GM23338 (cell line): ENCODE measurements around the gene ASGR1. TPM values are rescaled to one million over a fixed set of nuclear protein-coding genes. Genes with fewer than 3 reads are reported as not detected.

Source experiments
- ATAC-seq: fragments of 200-7000 bp; cut with Tn5 transposase; 3 replicates; pipeline ENCODE4 v1.9.1; 2020
- DNase-seq: peaks from one replicate; pipeline ENCODE4 v3.0.0-alpha.2; 2015; ENCODE audit warnings: low spot score
- H2AFZ ChIP-seq: fragments of 200-600 bp; sonication (generic); 2 replicates; pipeline ENCODE4 v1.8.0; 2016; ENCODE audit warnings: antibody characterized with exemption, mild to moderate bottlenecking, moderate library complexity
- H3F3A ChIP-seq: fragments of 200-600 bp; sonication (generic); replicated peaks from 2 replicates; pipeline ENCODE4 v1.8.0; 2017; ENCODE audit warnings: antibody characterized with exemption, mixed run types, low read depth
- H3K27ac ChIP-seq: fragments of 200-600 bp; sonication (generic); 2 replicates; pipeline ENCODE4 v1.6.1; 2016; ENCODE audit warnings: low read depth
- H3K27me3 ChIP-seq: fragments of 200-600 bp; sonication (generic); 2 replicates; pipeline ENCODE4 v1.8.0; 2016; ENCODE audit warnings: mild to moderate bottlenecking, mixed run types, moderate library complexity; ENCODE audit not compliant: insufficient read depth
- H3K36me3 ChIP-seq: fragments of 200-600 bp; sonication (generic); 2 replicates; pipeline ENCODE4 v1.8.0; 2016; ENCODE audit warnings: mild to moderate bottlenecking; ENCODE audit not compliant: insufficient read depth
- H3K4me1 ChIP-seq: fragments of 200-600 bp; sonication (generic); 2 replicates; pipeline ENCODE4 v1.8.0; 2016; ENCODE audit warnings: mild to moderate bottlenecking, moderate library complexity; ENCODE audit not compliant: insufficient read depth
- H3K4me2 ChIP-seq: fragments of 200-600 bp; sonication (generic); 2 replicates; pipeline ENCODE4 v1.7.1; 2017; ENCODE audit warnings: mixed run types
- H3K4me3 ChIP-seq: fragments of 200-600 bp; sonication (generic); 2 replicates; pipeline ENCODE4 v1.6.1; 2016; ENCODE audit warnings: mixed run types
- H3K79me2 ChIP-seq: fragments of 200-600 bp; sonication (generic); replicated peaks from 2 replicates; pipeline ENCODE4 v1.8.0; 2017; ENCODE audit warnings: mild to moderate bottlenecking; ENCODE audit not compliant: insufficient read depth
- H3K9me2 ChIP-seq: fragments of 200-600 bp; sonication (generic); 2 replicates; pipeline ENCODE4 v1.8.0; 2017; ENCODE audit not compliant: insufficient read depth
- H4K20me1 ChIP-seq: fragments of 200-600 bp; sonication (generic); replicated peaks from 2 replicates; pipeline ENCODE4 v1.8.0; 2017; ENCODE audit warnings: mild to moderate bottlenecking; ENCODE audit not compliant: insufficient read depth
- H3K27ac Mint-ChIP-seq: 2 replicates; pipeline ENCODE4 v1.8.0; 2020; ENCODE audit warnings: inconsistent platforms, mild to moderate bottlenecking, moderate library complexity, mixed read lengths
- H3K27me3 Mint-ChIP-seq: 3 replicates; pipeline ENCODE4 v1.8.0; 2022; ENCODE audit warnings: low read depth, mild to moderate bottlenecking, moderate library complexity, mixed read lengths, inconsistent platforms; ENCODE audit not compliant: insufficient read depth, poor library complexity
- H3K36me3 Mint-ChIP-seq: 3 replicates; pipeline ENCODE4 v1.8.0; 2021; ENCODE audit warnings: low read depth, mild to moderate bottlenecking, inconsistent platforms, moderate library complexity, mixed read lengths
- H3K4me1 Mint-ChIP-seq: 3 replicates; pipeline ENCODE4 v1.8.0; 2020; ENCODE audit warnings: mild to moderate bottlenecking, inconsistent platforms, mixed read lengths
- H3K4me3 Mint-ChIP-seq: 3 replicates; pipeline ENCODE4 v1.8.0; 2021; ENCODE audit warnings: moderate library complexity, mild to moderate bottlenecking, inconsistent platforms, mixed read lengths
- H3K9me3 Mint-ChIP-seq: 3 replicates; pipeline ENCODE4 v1.8.0; 2020; ENCODE audit warnings: moderate library complexity, mild to moderate bottlenecking, inconsistent platforms, mixed read lengths
- CREB1 ChIP-seq: fragments of 250-450 bp; sonication (Bioruptor Pico); IDR thresholded peaks from 2 replicates; pipeline ENCODE4 v1.5.0; 2020; ENCODE audit warnings: low read depth, mild to moderate bottlenecking, moderate library complexity
- EZH2 ChIP-seq: fragments of 200-600 bp; sonication (generic); IDR thresholded peaks from one replicate; pipeline ENCODE4 v1.8.0; 2017; ENCODE audit warnings: antibody characterized with exemption, mild to moderate bottlenecking, low read depth; ENCODE audit not compliant: unreplicated experiment
- EZH2phosphoT487 ChIP-seq: fragments of 200-600 bp; sonication (generic); IDR thresholded peaks from one replicate; pipeline ENCODE4 v1.8.1; 2018; ENCODE audit warnings: antibody characterized with exemption; ENCODE audit not compliant: unreplicated experiment
- JUNB ChIP-seq: IDR thresholded peaks from one replicate; pipeline ENCODE4 v1.6.1; 2016; ENCODE audit warnings: antibody characterized with exemption; ENCODE audit not compliant: unreplicated experiment
- NANOG ChIP-seq: IDR thresholded peaks from 2 replicates; pipeline ENCODE4 v1.6.1; 2016; ENCODE audit warnings: antibody characterized with exemption, borderline replicate concordance
- POLR2AphosphoS5 ChIP-seq: IDR thresholded peaks from 2 replicates; pipeline ENCODE4 v1.6.1; 2016; ENCODE audit warnings: antibody characterized with exemption, low read depth
- STAT1 ChIP-seq: IDR thresholded peaks from one replicate; pipeline ENCODE4 v1.6.1; 2016; ENCODE audit warnings: antibody characterized with exemption; ENCODE audit not compliant: unreplicated experiment
- ZNF114 ChIP-seq: fragments of 250-450 bp; sonication (Bioruptor Pico); IDR thresholded peaks from 2 replicates; pipeline ENCODE4 v1.5.0; 2020; ENCODE audit warnings: mild to moderate bottlenecking, moderate library complexity
- ZNF331 ChIP-seq: fragments of 250-450 bp; sonication (Bioruptor Pico); IDR thresholded peaks from 2 replicates; pipeline ENCODE4 v1.5.0; 2020; ENCODE audit warnings: low read depth, mild to moderate bottlenecking, moderate library complexity
- polyA plus RNA-seq: library from polyadenylated mRNA; unstranded; fragments of >200 nt; fragmentation: Nextera tagmentation; extraction: Ambion mirVana; gene quantifications from 2 replicates; pipeline ENCODE4 v1.2.1, GENCODE V29; 2016
- total RNA-seq: library from RNA; depleted of rRNA; stranded (reverse); fragments of >200 nt; shearing (Covaris generic); gene quantifications from 2 replicates; pipeline ENCODE4 v1.2.3, GENCODE V29; 2014
- TF ChIP-seq, protein P1 (sequence below): IDR thresholded peaks from one replicate; pipeline ENCODE4 v1.6.1; 2018; ENCODE audit warnings: antibody characterized with exemption; ENCODE audit not compliant: unreplicated experiment
- TF ChIP-seq, protein P2 (sequence below), 2 experiments: fragments of 200-600 bp in 1 of 2; sonication (generic) in 1 of 2; conservative IDR thresholded peaks; 2 replicates each; pipeline versions ENCODE4 v1.5.1 to v1.6.1; 2016 to 2017; ENCODE audit warnings: antibody characterized with exemption in 2 of 2, low read depth in 2 of 2, mild to moderate bottlenecking in 2 of 2, moderate library complexity in 1 of 2
- TF ChIP-seq, protein P3 (sequence below): IDR thresholded peaks from 2 replicates; pipeline ENCODE4 v1.6.1; 2016; ENCODE audit warnings: antibody characterized with exemption
- TF ChIP-seq, protein P4 (sequence below): fragments of 250-450 bp; sonication (Bioruptor Pico); IDR thresholded peaks from 2 replicates; pipeline ENCODE4 v1.5.0; 2020; ENCODE audit warnings: mild to moderate bottlenecking, moderate library complexity

ASGR1 gene
- total and polyA plus RNA-seq, 2 experiments from 2014 or later, result 8.3 to 9.0 TPM

DNA sequence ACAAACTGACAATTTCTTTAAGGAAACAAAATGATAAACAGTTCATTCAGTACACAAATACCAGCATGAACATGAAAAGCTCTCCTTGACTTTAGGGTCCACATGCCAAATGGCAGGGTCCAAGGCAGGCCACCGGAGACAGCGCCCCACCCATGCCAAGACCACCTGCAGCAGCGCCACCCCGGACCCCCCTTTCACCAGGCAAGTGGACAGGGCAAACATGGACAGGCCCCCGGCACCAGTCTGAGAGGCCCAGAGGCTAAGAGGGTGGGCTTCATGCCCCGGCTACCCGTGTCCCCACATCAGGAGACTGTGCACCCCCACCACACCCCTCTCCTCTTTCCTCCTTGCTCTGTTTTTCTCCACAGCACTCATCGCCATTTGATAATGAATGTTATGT lies 49.9 kb downstream of the ASGR1 start:
- no peaks in the 10 kb centered on the region for H3K9me3 Mint-ChIP-seq
- H3K27ac Mint-ChIP-seq, result peak overlapping the region; percentile 72

More for the DNA sequence above, 49.9 kb downstream of the ASGR1 start:
- no peak overlapping the region for H3K4me3 ChIP-seq
- H3K79me2 ChIP-seq, result no peaks in the 10 kb centered on the region
- H3K36me3 ChIP-seq, result no peaks in the 10 kb centered on the region
- no peak for ATAC-seq
- H3K27me3 ChIP-seq, result peaks cover 9% of the 10 kb centered on the region
- no peaks in the 10 kb centered on the region for H3K9me2 ChIP-seq
- H3K4me2 ChIP-seq, result peak overlapping the region; percentile 69; the same call in 1 of the 2 replicates
- no peak for DNase-seq
- no peaks in the 10 kb centered on the region for H4K20me1 ChIP-seq
- H3K4me1 Mint-ChIP-seq, result peaks cover 52% of the 10 kb centered on the region
- H3K27me3 Mint-ChIP-seq, result peaks cover 21% of the 10 kb centered on the region
- H3K27ac ChIP-seq, result no peak overlapping the region
- TF ChIP-seq ZNF331 (CRISPR knock-in tag) (no peak), NANOG (no peak), CREB1 (no peak), EZH2 (no peak), ZNF114 (CRISPR knock-in tag) (no peak), POLR2AphosphoS5 (no peak), STAT1 (no peak), JUNB (no peak), EZH2phosphoT487 (no peak)
- TF ChIP-seq, protein P1, sequence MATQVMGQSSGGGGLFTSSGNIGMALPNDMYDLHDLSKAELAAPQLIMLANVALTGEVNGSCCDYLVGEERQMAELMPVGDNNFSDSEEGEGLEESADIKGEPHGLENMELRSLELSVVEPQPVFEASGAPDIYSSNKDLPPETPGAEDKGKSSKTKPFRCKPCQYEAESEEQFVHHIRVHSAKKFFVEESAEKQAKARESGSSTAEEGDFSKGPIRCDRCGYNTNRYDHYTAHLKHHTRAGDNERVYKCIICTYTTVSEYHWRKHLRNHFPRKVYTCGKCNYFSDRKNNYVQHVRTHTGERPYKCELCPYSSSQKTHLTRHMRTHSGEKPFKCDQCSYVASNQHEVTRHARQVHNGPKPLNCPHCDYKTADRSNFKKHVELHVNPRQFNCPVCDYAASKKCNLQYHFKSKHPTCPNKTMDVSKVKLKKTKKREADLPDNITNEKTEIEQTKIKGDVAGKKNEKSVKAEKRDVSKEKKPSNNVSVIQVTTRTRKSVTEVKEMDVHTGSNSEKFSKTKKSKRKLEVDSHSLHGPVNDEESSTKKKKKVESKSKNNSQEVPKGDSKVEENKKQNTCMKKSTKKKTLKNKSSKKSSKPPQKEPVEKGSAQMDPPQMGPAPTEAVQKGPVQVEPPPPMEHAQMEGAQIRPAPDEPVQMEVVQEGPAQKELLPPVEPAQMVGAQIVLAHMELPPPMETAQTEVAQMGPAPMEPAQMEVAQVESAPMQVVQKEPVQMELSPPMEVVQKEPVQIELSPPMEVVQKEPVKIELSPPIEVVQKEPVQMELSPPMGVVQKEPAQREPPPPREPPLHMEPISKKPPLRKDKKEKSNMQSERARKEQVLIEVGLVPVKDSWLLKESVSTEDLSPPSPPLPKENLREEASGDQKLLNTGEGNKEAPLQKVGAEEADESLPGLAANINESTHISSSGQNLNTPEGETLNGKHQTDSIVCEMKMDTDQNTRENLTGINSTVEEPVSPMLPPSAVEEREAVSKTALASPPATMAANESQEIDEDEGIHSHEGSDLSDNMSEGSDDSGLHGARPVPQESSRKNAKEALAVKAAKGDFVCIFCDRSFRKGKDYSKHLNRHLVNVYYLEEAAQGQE, result no peak
- TF ChIP-seq, protein P2, sequence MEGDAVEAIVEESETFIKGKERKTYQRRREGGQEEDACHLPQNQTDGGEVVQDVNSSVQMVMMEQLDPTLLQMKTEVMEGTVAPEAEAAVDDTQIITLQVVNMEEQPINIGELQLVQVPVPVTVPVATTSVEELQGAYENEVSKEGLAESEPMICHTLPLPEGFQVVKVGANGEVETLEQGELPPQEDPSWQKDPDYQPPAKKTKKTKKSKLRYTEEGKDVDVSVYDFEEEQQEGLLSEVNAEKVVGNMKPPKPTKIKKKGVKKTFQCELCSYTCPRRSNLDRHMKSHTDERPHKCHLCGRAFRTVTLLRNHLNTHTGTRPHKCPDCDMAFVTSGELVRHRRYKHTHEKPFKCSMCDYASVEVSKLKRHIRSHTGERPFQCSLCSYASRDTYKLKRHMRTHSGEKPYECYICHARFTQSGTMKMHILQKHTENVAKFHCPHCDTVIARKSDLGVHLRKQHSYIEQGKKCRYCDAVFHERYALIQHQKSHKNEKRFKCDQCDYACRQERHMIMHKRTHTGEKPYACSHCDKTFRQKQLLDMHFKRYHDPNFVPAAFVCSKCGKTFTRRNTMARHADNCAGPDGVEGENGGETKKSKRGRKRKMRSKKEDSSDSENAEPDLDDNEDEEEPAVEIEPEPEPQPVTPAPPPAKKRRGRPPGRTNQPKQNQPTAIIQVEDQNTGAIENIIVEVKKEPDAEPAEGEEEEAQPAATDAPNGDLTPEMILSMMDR (conservative IDR thresholded peaks at IDR 0.05; ENCODE audit: low read depth in 2 of 2), result no peak
- TF ChIP-seq, protein P3, sequence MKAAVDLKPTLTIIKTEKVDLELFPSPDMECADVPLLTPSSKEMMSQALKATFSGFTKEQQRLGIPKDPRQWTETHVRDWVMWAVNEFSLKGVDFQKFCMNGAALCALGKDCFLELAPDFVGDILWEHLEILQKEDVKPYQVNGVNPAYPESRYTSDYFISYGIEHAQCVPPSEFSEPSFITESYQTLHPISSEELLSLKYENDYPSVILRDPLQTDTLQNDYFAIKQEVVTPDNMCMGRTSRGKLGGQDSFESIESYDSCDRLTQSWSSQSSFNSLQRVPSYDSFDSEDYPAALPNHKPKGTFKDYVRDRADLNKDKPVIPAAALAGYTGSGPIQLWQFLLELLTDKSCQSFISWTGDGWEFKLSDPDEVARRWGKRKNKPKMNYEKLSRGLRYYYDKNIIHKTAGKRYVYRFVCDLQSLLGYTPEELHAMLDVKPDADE, result no peak
- TF ChIP-seq, protein P4, sequence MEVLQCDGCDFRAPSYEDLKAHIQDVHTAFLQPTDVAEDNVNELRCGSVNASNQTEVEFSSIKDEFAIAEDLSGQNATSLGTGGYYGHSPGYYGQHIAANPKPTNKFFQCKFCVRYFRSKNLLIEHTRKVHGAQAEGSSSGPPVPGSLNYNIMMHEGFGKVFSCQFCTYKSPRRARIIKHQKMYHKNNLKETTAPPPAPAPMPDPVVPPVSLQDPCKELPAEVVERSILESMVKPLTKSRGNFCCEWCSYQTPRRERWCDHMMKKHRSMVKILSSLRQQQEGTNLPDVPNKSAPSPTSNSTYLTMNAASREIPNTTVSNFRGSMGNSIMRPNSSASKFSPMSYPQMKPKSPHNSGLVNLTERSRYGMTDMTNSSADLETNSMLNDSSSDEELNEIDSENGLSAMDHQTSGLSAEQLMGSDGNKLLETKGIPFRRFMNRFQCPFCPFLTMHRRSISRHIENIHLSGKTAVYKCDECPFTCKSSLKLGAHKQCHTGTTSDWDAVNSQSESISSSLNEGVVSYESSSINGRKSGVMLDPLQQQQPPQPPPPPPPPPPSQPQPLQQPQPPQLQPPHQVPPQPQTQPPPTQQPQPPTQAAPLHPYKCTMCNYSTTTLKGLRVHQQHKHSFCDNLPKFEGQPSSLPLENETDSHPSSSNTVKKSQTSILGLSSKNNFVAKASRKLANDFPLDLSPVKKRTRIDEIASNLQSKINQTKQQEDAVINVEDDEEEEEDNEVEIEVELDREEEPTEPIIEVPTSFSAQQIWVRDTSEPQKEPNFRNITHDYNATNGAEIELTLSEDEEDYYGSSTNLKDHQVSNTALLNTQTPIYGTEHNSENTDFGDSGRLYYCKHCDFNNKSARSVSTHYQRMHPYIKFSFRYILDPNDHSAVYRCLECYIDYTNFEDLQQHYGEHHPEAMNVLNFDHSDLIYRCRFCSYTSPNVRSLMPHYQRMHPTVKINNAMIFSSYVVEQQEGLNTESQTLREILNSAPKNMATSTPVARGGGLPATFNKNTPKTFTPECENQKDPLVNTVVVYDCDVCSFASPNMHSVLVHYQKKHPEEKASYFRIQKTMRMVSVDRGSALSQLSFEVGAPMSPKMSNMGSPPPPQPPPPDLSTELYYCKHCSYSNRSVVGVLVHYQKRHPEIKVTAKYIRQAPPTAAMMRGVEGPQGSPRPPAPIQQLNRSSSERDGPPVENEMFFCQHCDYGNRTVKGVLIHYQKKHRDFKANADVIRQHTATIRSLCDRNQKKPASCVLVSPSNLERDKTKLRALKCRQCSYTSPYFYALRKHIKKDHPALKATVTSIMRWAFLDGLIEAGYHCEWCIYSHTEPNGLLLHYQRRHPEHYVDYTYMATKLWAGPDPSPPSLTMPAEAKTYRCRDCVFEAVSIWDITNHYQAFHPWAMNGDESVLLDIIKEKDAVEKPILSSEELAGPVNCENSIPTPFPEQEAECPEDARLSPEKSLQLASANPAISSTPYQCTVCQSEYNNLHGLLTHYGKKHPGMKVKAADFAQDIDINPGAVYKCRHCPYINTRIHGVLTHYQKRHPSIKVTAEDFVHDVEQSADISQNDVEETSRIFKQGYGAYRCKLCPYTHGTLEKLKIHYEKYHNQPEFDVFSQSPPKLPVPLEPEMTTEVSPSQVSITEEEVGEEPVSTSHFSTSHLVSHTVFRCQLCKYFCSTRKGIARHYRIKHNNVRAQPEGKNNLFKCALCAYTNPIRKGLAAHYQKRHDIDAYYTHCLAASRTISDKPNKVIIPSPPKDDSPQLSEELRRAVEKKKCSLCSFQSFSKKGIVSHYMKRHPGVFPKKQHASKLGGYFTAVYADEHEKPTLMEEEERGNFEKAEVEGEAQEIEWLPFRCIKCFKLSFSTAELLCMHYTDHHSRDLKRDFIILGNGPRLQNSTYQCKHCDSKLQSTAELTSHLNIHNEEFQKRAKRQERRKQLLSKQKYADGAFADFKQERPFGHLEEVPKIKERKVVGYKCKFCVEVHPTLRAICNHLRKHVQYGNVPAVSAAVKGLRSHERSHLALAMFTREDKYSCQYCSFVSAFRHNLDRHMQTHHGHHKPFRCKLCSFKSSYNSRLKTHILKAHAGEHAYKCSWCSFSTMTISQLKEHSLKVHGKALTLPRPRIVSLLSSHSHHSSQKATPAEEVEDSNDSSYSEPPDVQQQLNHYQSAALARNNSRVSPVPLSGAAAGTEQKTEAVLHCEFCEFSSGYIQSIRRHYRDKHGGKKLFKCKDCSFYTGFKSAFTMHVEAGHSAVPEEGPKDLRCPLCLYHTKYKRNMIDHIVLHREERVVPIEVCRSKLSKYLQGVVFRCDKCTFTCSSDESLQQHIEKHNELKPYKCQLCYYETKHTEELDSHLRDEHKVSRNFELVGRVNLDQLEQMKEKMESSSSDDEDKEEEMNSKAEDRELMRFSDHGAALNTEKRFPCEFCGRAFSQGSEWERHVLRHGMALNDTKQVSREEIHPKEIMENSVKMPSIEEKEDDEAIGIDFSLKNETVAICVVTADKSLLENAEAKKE (CRISPR knock-in tag), result no peak
- H3F3A ChIP-seq, result peaks cover 21% of the 10 kb centered on the region
- H3K4me3 Mint-ChIP-seq, result no peak overlapping the region
- peaks cover 44% of the 10 kb centered on the region for H3K4me1 ChIP-seq
- no peaks in the 10 kb centered on the region for H3K36me3 Mint-ChIP-seq
- peak overlapping the region; percentile 81 for H2AFZ ChIP-seq
